OCI-LY7 (cell line): ENCODE results near the gene ALDH1A2. TPM values are rescaled to one million over a fixed set of nuclear protein-coding genes. Genes with fewer than 3 reads are reported as not detected.

Experiments
- BruUV-seq: library from RNA; stranded (reverse); fragments of 400-500 nt; replicated peaks from 2 replicates; lab custom pipeline; 2021; lab: Mats Ljungman, UMichigan
- CTCF ChIA-PET: fragments of 300-600 bp; sonication (Branson Sonifier 250); formaldehyde crosslinking; loops from one replicate; lab custom pipeline; 2022; ENCODE audit warnings: antibody characterized with exemption; ENCODE audit not compliant: unreplicated experiment; lab: Charles Lee
- POLR2A ChIA-PET: fragments of 300-600 bp; sonication (Branson Sonifier 250); formaldehyde crosslinking; loops from one replicate; lab custom pipeline; 2022; ENCODE audit warnings: antibody characterized with exemption; lab: Charles Lee
- DNase-seq: peaks from one replicate; pipeline ENCODE4 v3.0.0-alpha.2; 2015; ENCODE audit warnings: low spot score
- H2AFZ ChIP-seq: fragments of 200-600 bp; sonication (generic), shearing (Covaris generic); 2 replicates; pipeline ENCODE4 v1.6.1; 2014; ENCODE audit warnings: mild to moderate bottlenecking, antibody characterized with exemption, low read length, moderate library complexity
- H3K27ac ChIP-seq: fragments of 200-600 bp; sonication (generic); 2 replicates; pipeline ENCODE4 v1.5.1; 2014; ENCODE audit warnings: mixed run types, low read depth, mild to moderate bottlenecking, moderate library complexity, low read length, inconsistent platforms; ENCODE audit not compliant: poor library complexity, severe bottlenecking
- H3K36me3 ChIP-seq: fragments of 200-600 bp; sonication (generic); 2 replicates; pipeline ENCODE4 v1.6.1; 2014; ENCODE audit warnings: mild to moderate bottlenecking, antibody characterized with exemption, low read length, moderate library complexity, mixed read lengths; ENCODE audit not compliant: insufficient read depth
- H3K4me1 ChIP-seq: fragments of 200-600 bp; sonication (generic); 2 replicates; pipeline ENCODE4 v1.5.1; 2014; ENCODE audit warnings: mild to moderate bottlenecking, low read length; ENCODE audit not compliant: insufficient read depth, poor library complexity, severe bottlenecking
- H3K4me2 ChIP-seq: fragments of 200-600 bp; sonication (generic); 2 replicates; pipeline ENCODE4 v1.6.1; 2014; ENCODE audit warnings: mild to moderate bottlenecking, low read length
- H3K4me3 ChIP-seq: fragments of 200-600 bp; sonication (generic); 2 replicates; pipeline ENCODE4 v1.5.1; 2014; ENCODE audit warnings: mild to moderate bottlenecking, low read depth, low read length; ENCODE audit not compliant: poor library complexity, severe bottlenecking
- H3K79me2 ChIP-seq: fragments of 200-600 bp; sonication (generic); 2 replicates; pipeline ENCODE4 v1.6.1; 2016; ENCODE audit warnings: low read depth, mild to moderate bottlenecking, low read length, moderate library complexity, mixed read lengths; ENCODE audit not compliant: insufficient read depth
- H3K9me2 ChIP-seq: fragments of 200-600 bp; sonication (generic); 2 replicates; pipeline ENCODE4 v1.6.1; 2016; ENCODE audit warnings: mild to moderate bottlenecking, low read length, mixed read lengths; ENCODE audit not compliant: insufficient read depth
- H3K9me3 ChIP-seq: fragments of 200-600 bp; sonication (generic); 2 replicates; pipeline ENCODE4 v1.6.1; 2014; ENCODE audit warnings: mild to moderate bottlenecking, mixed run types, low read length, mixed read lengths
- H4K20me1 ChIP-seq: fragments of 200-600 bp; sonication (generic); 2 replicates; pipeline ENCODE4 v1.6.1; 2014; ENCODE audit warnings: mild to moderate bottlenecking, antibody characterized with exemption, low read length, moderate library complexity, mixed read lengths; ENCODE audit not compliant: insufficient read depth
- CTCF ChIP-seq: fragments of 200-600 bp; sonication (generic); conservative IDR thresholded peaks from 2 replicates; pipeline ENCODE4 v1.5.1; 2014; ENCODE audit warnings: mild to moderate bottlenecking, antibody characterized with exemption, low read length, moderate library complexity, mixed read lengths
- EZH2phosphoT487 ChIP-seq: fragments of 200-600 bp; sonication (generic); IDR thresholded peaks from 2 replicates; pipeline ENCODE4 v1.6.1; 2018; ENCODE audit warnings: low read depth, borderline replicate concordance, mild to moderate bottlenecking, mixed run types, antibody characterized with exemption, low read length, moderate library complexity, mixed read lengths
- intact Hi-C: fragments of 100-400 bp; cut with micrococcal nuclease; formaldehyde crosslinking; loops from one replicate; pipeline ENCODE4 v1.10.0; 2022; ENCODE audit not compliant: unreplicated experiment
- total RNA-seq, 2 experiments: library from RNA; depleted of rRNA in 1 of 2; stranded (reverse); fragments of >200 nt in 1 of 2; shearing (Covaris generic) in 1 of 2; gene quantifications; 2 replicates each; pipeline ENCODE4 v1.2.3, GENCODE V29; 2014 to 2022

ALDH1A2 gene
- total RNA-seq, 2 experiments from 2014 or later, result not detected

GRCh38 chr15:58015565-58015964 is 49.9 kb downstream of the ALDH1A2 start:
- H3K27ac ChIP-seq, result no peak overlapping the region
- no peak for DNase-seq
- H3K9me2 ChIP-seq, result no peaks in the 10 kb centered on the region
- no peak overlapping the region for H3K4me2 ChIP-seq
- intact Hi-C loops, result no loop called here
- TF ChIP-seq CTCF (no peak), EZH2phosphoT487 (no peak)
- ChIA-PET POLR2A (no interaction called here), CTCF (no interaction called here)
- H3K36me3 ChIP-seq, result no peaks in the 10 kb centered on the region
- H3K79me2 ChIP-seq, result no peaks in the 10 kb centered on the region
- H3K4me1 ChIP-seq, result no peaks in the 10 kb centered on the region
- no peaks in the 10 kb centered on the region for H4K20me1 ChIP-seq
- BruUV-seq, result no TSS peak
- H2AFZ ChIP-seq, result no peak overlapping the region
- no peak overlapping the region for H3K4me3 ChIP-seq
- no peaks in the 10 kb centered on the region for H3K9me3 ChIP-seq

- ChIA-PET POLR2A (no interaction called here), CTCF (no interaction called here)
- no peak overlapping the region for H3K4me2 ChIP-seq
- H3K36me3 ChIP-seq, result no peaks in the 10 kb centered on the region
- H2AFZ ChIP-seq, result no peak overlapping the region
- H3K9me3 ChIP-seq, result no peaks in the 10 kb centered on the region
- intact Hi-C loops, result no loop called here
- no peaks in the 10 kb centered on the region for H3K4me1 ChIP-seq
- H3K79me2 ChIP-seq, result no peaks in the 10 kb centered on the region
- DNase-seq, result no peak
- TF ChIP-seq CTCF, result no peak
- TF ChIP-seq EZH2phosphoT487, result no peak
- no peaks in the 10 kb centered on the region for H4K20me1 ChIP-seq
- no peak overlapping the region for H3K4me3 ChIP-seq
- BruUV-seq, result no TSS peak
- H3K9me2 ChIP-seq, result no peaks in the 10 kb centered on the region
- no peak overlapping the region for H3K27ac ChIP-seq
These were observed 51.0 kb downstream of the ALDH1A2 start for GRCh38 chr15:58014470-58014869.

GRCh38 chr15:58014040-58014439 is 51.5 kb downstream of the ALDH1A2 start:
- Histone ChIP-seq H4K20me1 (no peaks in the 10 kb centered on the region), H3K4me1 (no peaks in the 10 kb centered on the region), H3K79me2 (no peaks in the 10 kb centered on the region), H3K4me3 (no peak overlapping the region), H3K36me3 (no peaks in the 10 kb centered on the region), H3K9me3 (no peaks in the 10 kb centered on the region), H3K4me2 (no peak overlapping the region), H3K27ac (no peak overlapping the region), H3K9me2 (no peaks in the 10 kb centered on the region), H2AFZ (no peak overlapping the region)
- TF ChIP-seq EZH2phosphoT487, result no peak
- TF ChIP-seq CTCF, result no peak
- intact Hi-C loops, result no loop called here
- ChIA-PET CTCF (no interaction called here), POLR2A (interaction anchor here (0.7 kb wide), 1 partner anchor 71 kb away, joined by 3 read pairs; no protein-coding TSS in a partner anchor)
- DNase-seq, result no peak
- no TSS peak for BruUV-seq
